Skeletal muscle satellite cell (primary cell): ENCODE data around the gene TXNDC5.

Source experiments
- H3K27me3 ChIP-seq: 2 replicates; pipeline ENCODE4 v1.7.0; 2013; ENCODE audit warnings: low read length; ENCODE audit not compliant: control insufficient read depth, insufficient read depth
- H3K36me3 ChIP-seq: 2 replicates; pipeline ENCODE4 v1.7.0; 2013; ENCODE audit warnings: mild to moderate bottlenecking, control low read depth, low read length; ENCODE audit not compliant: insufficient read depth
- H3K4me1 ChIP-seq: 2 replicates; pipeline ENCODE4 v1.7.0; 2013; ENCODE audit warnings: low read length; ENCODE audit not compliant: control insufficient read depth, insufficient read depth
- H3K4me2 ChIP-seq: 2 replicates; pipeline ENCODE4 v1.7.0; 2013; ENCODE audit warnings: mild to moderate bottlenecking, low read length
- H3K4me3 ChIP-seq: 2 replicates; pipeline ENCODE4 v1.7.0; 2013; ENCODE audit warnings: low read length
- H3K9ac ChIP-seq: 2 replicates; pipeline ENCODE4 v1.7.0; 2013; ENCODE audit warnings: mild to moderate bottlenecking, low read depth, low read length, moderate library complexity
- H3K9me3 ChIP-seq: replicated peaks from 2 replicates; pipeline ENCODE4 v1.7.0; 2013; ENCODE audit warnings: mild to moderate bottlenecking, control low read depth, low read length

Gene TXNDC5

DNA sequence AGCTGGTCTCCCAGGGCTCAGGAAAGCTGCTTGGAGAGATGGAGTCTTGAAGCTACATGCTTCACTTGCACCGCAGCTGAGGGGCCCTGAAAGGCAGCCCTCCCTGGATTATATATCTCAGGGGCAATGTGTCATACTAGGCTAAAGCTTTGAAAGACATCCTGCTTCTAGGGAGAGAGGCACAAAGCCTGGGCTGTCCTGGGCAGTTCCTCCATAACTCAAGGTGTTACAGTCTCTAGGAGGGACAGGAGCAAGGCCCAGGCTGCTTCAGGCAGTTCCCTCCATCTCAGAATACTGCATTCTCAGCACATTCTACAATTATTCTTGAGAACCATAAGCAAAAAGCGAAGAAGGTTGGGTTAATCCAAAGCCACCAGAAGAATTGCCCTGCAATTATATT, 22.0 kb upstream of the TXNDC5 start:
- Histone ChIP-seq H3K27me3 (peaks cover 5% of the 10 kb centered on the region), H3K9me3 (no peaks in the 10 kb centered on the region), H3K4me3 (no peak overlapping the region), H3K4me1 (no peaks in the 10 kb centered on the region), H3K9ac (no peak overlapping the region), H3K36me3 (no peaks in the 10 kb centered on the region), H3K4me2 (no peak overlapping the region)

DNA sequence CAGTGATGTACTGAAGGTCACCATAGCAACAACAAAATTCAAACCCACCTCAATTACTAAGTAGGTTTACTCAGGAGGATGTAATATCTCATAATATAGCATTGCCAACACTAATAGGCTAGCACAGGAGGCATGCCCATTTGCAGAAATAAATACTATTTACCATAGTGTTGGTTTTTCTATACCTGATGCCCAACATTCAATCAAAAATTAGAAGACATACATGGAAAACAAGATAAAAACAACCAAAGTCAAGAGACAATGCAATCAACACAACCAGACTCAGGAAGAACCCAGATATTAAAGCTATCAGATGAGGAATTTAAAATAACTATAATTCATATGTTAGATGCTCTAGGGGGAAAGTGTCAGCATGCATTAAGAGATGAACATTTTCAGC, 14.3 kb upstream of the TXNDC5 start:
- no peaks in the 10 kb centered on the region for H3K9me3 ChIP-seq

DNA sequence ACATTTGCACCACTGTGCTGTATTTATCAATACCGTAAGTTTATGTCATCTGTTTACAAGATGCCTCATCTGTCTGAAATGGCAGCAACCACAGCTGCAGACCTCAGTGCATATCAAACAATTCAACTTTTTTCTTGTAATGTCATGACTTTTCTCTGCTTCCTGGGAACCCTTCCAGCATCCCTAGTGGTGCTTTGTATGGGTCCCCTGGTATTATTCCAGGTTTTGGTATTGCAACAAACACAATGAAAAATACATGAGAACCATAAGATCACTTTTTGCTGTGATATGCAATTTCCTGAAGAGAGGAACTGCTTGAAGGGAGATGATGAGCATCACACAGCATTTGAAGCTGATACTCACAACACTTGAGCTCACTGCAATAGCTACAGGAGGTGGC, 12.0 kb upstream of the TXNDC5 start:
- Histone ChIP-seq H3K9ac (no peak overlapping the region), H3K27me3 (peaks cover 6% of the 10 kb centered on the region), H3K9me3 (no peaks in the 10 kb centered on the region), H3K4me2 (no peak overlapping the region), H3K4me1 (no peaks in the 10 kb centered on the region), H3K36me3 (no peaks in the 10 kb centered on the region), H3K4me3 (no peak overlapping the region)

More for the DNA sequence above, 14.3 kb upstream of the TXNDC5 start:
- no peaks in the 10 kb centered on the region for H3K4me1 ChIP-seq
- no peak overlapping the region for H3K9ac ChIP-seq
- no peaks in the 10 kb centered on the region for H3K27me3 ChIP-seq
- no peak overlapping the region for H3K4me2 ChIP-seq
- no peak overlapping the region for H3K4me3 ChIP-seq
- H3K36me3 ChIP-seq: no peaks in the 10 kb centered on the region

DNA sequence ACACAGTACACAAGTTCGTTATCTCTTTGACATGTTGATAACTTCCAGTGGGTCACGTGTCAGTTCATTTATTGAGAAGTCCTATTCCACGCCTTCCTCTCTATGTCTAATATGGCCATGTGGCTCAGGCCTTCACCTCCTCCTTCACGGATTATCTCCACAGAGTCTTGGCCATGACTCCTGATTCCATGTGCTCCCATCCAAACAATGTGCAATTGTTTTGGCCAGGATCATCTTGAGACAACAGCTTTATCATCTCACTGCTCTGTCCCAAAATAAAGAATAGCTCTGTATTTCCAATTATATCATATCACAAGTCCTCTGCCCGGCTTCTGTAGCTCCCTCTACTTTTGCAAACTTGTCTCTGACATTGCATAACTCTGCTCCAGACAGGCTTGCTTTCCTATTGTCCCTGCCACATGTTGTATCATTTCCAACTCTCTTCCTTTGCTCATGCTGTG, 11.1 kb upstream of the TXNDC5 start:
- Histone ChIP-seq H3K9ac (no peak overlapping the region), H3K4me1 (no peaks in the 10 kb centered on the region), H3K36me3 (no peaks in the 10 kb centered on the region), H3K27me3 (peaks cover 6% of the 10 kb centered on the region), H3K9me3 (no peaks in the 10 kb centered on the region), H3K4me2 (no peak overlapping the region), H3K4me3 (no peak overlapping the region)

DNA sequence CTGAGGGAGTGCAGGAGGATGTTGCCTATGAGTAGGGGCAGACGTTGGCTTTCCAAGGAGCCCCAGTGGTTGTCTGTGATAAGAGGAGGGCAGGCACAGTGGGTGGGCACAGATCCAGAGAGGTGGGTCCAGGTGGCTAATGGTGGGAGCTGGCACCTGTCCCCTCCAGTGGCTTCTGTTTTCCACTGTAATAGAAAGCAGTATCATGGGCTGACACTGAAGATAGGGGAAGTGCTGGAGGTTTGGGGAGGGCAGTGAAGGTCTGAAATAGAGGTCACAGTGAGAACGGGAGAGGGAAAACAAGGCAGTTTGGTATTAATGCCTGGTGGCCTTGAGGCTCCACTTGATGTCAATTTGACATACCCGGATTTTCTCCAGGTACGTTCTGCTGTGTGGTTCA, 10.5 kb upstream of the TXNDC5 start:
- Histone ChIP-seq H3K9me3 (no peaks in the 10 kb centered on the region), H3K36me3 (no peaks in the 10 kb centered on the region), H3K4me1 (no peaks in the 10 kb centered on the region), H3K9ac (no peak overlapping the region), H3K27me3 (peaks cover 6% of the 10 kb centered on the region), H3K4me2 (no peak overlapping the region), H3K4me3 (no peak overlapping the region)

DNA sequence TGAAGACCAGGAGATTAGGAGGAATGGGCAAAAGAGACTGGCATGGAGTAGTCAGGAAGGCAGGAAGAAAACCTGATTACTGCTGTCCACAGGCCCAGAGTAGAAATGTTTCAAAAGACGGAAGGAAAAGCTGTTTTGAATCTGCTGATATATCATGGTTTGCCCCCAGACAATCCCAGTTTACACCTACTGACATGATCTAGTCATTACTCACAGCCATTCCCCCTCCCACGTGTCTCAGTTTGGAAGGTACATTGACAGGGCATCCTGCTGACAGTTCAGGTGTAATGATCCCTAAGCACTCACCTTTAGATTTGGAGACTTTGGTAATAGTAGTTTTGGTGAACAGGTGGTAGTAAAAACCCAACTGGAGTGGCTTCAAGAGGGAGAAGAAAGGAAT, 9.8 kb upstream of the TXNDC5 start:
- Histone ChIP-seq H3K4me3 (no peak overlapping the region), H3K36me3 (no peaks in the 10 kb centered on the region), H3K27me3 (peaks cover 6% of the 10 kb centered on the region), H3K9me3 (no peaks in the 10 kb centered on the region), H3K4me1 (no peaks in the 10 kb centered on the region), H3K4me2 (no peak overlapping the region), H3K9ac (no peak overlapping the region)

DNA sequence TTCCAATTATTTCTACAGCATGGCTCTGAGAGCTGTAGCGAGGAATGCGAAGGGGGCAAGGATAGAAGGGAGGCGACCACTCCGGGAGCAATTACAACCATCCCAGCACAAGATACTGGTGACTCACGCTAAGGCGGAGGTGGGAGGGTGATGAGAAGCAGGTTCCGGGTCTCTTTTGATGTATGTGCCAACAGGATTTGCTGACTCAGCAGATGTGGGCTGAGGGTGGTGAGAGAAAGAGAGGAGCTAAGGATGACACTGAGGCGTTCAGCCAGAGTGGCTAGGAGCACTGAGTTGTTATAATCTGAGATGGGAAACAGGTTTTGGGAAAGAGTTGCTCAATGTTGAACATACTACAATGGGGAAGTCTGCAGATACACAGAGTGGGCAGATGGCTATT, 9.3 kb upstream of the TXNDC5 start:
- H3K4me1 ChIP-seq: no peaks in the 10 kb centered on the region
- H3K4me3 ChIP-seq: no peak overlapping the region
- H3K27me3 ChIP-seq: peaks cover 10% of the 10 kb centered on the region
- no peaks in the 10 kb centered on the region for H3K9me3 ChIP-seq
- H3K36me3 ChIP-seq: no peaks in the 10 kb centered on the region
- no peak overlapping the region for H3K9ac ChIP-seq
- H3K4me2 ChIP-seq: no peak overlapping the region

DNA sequence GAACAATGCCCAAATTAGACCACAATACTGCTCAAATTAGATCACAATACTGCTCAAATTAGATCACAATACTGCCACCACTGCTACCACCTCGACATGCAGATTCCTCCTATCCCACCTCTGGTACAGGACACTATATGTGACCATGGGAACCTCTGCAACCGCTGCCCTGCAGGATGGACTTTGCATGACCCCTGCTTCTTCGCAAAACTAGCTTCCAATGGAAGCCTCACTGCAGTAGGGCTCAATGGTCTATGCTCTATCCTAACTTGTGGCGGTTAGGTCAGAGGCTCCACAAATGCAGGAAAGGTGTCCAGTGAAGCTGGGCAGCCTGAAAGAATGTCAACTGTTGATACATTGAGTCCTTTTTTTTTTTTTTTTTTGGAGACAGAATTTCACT, 7.8 kb upstream of the TXNDC5 start:
- no peak overlapping the region for H3K9ac ChIP-seq
- H3K4me2 ChIP-seq: no peak overlapping the region
- H3K36me3 ChIP-seq: no peaks in the 10 kb centered on the region
- H3K4me1 ChIP-seq: no peaks in the 10 kb centered on the region
- H3K9me3 ChIP-seq: no peaks in the 10 kb centered on the region
- H3K4me3 ChIP-seq: no peak overlapping the region
- peaks cover 16% of the 10 kb centered on the region for H3K27me3 ChIP-seq

DNA sequence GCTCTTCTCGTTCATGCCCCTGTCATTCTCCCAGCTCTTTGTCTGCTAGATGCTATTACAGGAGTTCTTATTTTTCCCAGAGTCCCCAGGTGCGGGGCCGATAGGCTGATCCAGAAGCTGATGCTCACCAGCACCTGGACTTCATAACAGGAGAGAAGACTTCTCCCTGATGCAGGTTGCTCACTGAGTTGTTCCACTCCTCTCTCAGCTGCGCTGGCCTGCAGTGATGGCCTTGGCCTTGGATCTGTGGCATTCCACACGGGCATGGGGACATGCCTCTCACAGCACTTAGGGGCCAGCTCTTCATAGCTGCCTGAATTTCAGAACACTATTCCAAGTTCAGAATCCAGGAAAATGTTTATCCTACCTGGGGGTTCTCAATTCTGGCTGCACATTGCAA, 7.1 kb upstream of the TXNDC5 start:
- Histone ChIP-seq H3K36me3 (no peaks in the 10 kb centered on the region), H3K4me1 (no peaks in the 10 kb centered on the region), H3K4me3 (no peak overlapping the region), H3K9ac (no peak overlapping the region), H3K4me2 (no peak overlapping the region), H3K9me3 (no peaks in the 10 kb centered on the region), H3K27me3 (peaks cover 20% of the 10 kb centered on the region)

DNA sequence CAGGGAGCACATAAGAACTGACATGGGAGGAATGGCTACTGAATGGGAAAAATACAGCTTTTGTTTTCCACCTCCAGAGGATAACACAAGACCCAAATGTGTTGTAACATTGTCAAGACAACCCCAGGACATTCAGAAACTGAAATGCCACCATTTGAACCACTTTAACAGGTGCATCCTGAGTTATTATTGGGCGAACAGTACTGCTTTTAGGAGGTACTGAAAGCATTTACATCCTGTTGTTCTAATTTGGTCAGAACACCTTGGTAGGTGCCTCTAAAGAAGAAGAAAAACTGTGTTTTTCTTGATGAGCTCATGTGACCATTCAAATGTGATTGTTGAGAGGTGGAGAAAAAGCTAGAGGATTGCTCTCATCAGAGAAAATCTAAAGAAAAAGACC, 6.4 kb upstream of the TXNDC5 start:
- no peaks in the 10 kb centered on the region for H3K9me3 ChIP-seq

DNA sequence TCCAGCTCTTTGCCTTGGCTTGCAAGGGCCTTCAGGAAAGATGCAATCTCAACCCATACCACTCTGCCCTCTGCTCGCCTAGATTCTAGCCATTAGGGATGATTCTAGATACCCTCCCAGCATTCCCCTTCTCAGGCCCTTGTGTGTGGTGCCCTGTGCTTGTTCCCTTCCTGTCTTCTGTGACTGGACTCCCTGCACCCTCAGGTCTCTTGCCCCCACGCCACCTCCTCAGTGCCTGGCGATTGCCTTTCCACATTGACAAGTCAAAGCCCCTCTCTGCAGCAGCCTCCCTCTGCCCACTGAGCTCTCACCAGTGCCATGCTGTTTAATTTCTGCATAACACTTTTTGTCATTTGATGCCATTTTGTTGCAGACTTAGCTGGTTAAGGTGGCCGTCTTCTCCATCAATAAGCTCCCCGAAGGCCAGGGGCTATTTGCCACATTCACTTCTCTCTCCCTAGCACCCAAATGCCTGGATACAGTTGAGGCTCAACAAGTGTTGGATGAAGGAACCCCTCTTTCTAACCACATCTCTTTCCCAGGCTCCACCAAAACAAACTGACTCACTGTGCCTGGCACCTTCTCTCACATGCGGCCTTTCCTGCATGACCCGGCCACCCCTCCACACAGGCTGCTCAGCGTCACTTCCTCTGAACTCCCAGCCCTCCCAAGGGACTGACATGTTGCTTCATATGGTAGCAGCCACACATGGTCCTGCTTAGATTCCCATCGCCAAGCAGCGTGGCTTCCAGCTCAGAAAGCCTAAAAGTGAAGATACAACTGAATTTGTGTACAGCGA, 4.6 kb upstream of the TXNDC5 start:
- Histone ChIP-seq H3K4me2 (no peak overlapping the region), H3K36me3 (no peaks in the 10 kb centered on the region), H3K4me1 (peaks cover 3% of the 10 kb centered on the region), H3K27me3 (peaks cover 26% of the 10 kb centered on the region), H3K9ac (no peak overlapping the region), H3K4me3 (no peak overlapping the region), H3K9me3 (no peaks in the 10 kb centered on the region)

More for the DNA sequence above, 6.4 kb upstream of the TXNDC5 start:
- no peaks in the 10 kb centered on the region for H3K36me3 ChIP-seq
- H3K27me3 ChIP-seq: peaks cover 26% of the 10 kb centered on the region
- H3K4me3 ChIP-seq: no peak overlapping the region
- H3K4me2 ChIP-seq: no peak overlapping the region
- H3K9ac ChIP-seq: no peak overlapping the region
- H3K4me1 ChIP-seq: no peaks in the 10 kb centered on the region

DNA sequence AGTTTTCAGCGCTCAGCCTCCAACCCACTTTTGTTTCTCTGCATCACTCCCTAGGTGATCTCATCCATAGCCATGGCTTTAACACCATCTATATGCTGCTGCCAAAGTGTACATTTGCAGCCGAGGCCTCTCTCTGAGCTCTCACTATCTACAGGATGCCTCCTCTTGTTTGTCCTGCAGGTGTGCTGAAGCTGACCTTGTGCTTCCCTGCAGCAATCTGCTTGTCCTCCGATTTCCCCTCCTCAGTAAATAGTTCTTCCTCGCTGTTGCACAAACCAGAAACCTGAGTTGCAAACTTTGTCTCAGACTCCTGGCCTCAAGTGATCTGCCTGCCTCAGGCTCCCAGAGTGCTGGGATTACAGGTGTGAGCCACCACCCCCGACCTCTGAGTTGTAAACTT, 3.7 kb upstream of the TXNDC5 start:
- H3K36me3 ChIP-seq: no peaks in the 10 kb centered on the region
- no peak overlapping the region for H3K4me2 ChIP-seq
- H3K9me3 ChIP-seq: no peaks in the 10 kb centered on the region
- H3K27me3 ChIP-seq: peaks cover 26% of the 10 kb centered on the region
- H3K9ac ChIP-seq: no peak overlapping the region
- no peak overlapping the region for H3K4me3 ChIP-seq
- H3K4me1 ChIP-seq: peaks cover 4% of the 10 kb centered on the region
